Measurements from ENCODE around the gene SETD4.
"Not testable (repeated sequence)": the region's sequence is repeated elsewhere in the genome, so short reads cannot be mapped to it uniquely, and the experiment has no call there.

Gene SETD4

GRCh38 chr21:36060159-36060921 lies at the start of gene SETD4:
Gene SETD4 (minus strand): TSS chr21:36060526. CDS start chr21:36058888, 1,638 bp downstream.
- peak; percentile 67 for DNase-seq

DNA sequence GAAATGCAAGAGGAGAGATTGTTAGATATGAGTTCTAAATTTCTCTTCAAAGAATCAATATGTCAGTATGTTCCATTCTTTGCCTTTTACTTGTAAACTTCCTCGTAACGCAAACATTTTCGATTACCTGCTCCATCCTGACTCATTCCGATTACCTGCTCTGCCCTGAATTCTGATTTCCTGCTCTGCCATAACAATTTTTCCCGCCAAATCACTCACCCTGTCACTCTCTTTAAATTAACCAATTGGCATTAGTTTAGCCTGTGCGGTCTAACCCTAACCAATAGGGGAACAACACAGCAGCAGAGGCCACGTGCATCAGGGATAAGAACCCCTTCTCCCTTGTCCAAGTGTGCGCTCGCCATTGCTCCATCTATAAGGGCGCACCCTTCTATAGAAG lies 49.5 kb upstream of the SETD4 start:
- DNase-seq = no peak

DNA sequence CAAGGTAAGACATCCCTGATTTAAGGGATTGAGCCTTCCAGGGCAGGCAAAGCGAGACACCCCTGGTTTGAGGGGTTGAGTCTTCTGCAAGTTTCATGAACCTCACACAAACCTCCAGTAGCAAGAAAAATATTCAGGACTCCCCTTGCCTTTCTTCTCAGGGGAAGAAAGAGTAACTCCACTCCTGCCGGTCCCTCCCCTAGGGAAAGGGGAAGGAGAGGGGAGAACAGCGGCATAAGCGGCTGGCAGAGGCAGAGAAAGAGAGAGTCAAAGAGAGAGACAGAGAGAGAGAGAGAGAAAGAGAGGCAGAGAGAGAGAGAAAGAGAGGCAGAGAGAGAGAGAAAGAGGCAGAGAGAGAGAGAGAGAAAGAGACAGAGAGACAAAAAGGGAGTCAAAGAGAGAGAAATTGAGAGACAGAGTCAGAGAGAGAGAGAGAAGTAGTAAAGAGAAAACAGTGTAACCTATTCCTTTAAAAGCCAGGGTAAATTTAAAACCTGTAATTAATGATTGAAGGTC lies 45.1 kb upstream of the SETD4 start:
- DNase-seq = no peak

GRCh38 chr21:36104317-36105300 lies 44.3 kb upstream of the SETD4 start:
- no peak for DNase-seq

DNA sequence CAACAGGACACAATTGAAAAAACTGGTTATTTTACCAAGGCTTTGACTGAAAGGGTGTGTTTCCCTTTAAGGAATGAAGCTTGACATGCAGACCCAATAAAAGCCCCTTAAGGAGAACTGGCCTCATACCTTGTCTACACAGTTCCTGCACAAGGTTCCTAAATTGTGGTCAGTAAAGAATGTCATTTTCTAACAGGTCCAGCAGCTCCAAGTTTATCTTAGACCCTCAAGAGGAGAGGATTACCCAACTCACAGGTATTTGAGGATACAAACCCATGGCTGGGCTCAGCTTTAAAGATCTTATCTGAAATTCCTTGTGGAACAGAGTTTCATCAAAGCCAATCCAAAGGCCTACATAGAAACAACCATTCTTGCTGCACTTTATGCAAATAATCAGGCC lies 43.1 kb upstream of the SETD4 start:
- no peak for DNase-seq

- DNase-seq = no peak
Measured at GRCh38 chr21:36100971-36101641, 40.8 kb upstream of the SETD4 start.

DNA sequence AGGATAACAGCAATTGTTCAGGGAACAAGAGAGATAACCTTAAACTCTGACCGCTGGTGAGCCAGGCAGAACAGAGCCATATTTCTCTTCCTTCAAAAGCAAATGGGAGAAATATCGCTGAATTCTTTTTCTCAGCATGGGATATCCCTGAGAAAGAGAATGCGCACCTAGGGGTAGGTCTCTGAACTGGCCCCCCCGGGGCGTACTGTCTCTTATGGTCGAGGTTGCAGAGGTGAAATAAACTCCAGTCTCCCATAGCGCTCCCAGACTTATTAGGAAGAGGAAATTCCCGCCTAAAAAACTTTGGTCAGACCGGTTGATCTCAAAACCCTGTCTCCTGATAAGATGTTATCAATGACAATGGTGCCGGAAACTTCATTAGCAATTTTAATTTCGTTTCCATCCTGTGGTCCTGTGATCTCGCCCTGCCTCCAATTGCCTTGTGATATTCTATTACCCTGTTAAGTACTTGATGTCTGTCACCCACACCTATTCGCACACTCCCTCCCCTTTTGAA lies 39.4 kb upstream of the SETD4 start:
- not testable (repeated sequence) for DNase-seq

- no peak for DNase-seq
Measured at GRCh38 chr21:36099000-36099399, 38.7 kb upstream of the SETD4 start.

DNA sequence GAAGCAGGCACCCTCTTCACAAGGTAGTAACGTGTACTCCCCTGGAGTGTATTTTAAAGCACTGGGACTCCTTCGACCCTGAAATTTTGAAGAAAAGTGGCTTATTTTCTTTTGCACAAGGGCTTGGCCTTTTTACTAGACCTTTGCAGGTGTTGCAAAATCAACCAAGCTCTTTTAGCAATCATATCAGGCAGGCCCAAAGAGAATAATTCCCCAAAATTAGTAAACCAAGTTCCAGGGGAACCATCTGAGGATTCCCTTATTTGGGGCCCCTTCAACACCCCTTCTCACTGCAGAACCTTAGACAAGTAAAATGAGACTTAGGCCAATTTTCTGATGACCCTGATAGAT lies 37.8 kb upstream of the SETD4 start:
- no peak for DNase-seq

- no peak for DNase-seq
Measured at GRCh38 chr21:36097427-36098181, 37.3 kb upstream of the SETD4 start.

DNA sequence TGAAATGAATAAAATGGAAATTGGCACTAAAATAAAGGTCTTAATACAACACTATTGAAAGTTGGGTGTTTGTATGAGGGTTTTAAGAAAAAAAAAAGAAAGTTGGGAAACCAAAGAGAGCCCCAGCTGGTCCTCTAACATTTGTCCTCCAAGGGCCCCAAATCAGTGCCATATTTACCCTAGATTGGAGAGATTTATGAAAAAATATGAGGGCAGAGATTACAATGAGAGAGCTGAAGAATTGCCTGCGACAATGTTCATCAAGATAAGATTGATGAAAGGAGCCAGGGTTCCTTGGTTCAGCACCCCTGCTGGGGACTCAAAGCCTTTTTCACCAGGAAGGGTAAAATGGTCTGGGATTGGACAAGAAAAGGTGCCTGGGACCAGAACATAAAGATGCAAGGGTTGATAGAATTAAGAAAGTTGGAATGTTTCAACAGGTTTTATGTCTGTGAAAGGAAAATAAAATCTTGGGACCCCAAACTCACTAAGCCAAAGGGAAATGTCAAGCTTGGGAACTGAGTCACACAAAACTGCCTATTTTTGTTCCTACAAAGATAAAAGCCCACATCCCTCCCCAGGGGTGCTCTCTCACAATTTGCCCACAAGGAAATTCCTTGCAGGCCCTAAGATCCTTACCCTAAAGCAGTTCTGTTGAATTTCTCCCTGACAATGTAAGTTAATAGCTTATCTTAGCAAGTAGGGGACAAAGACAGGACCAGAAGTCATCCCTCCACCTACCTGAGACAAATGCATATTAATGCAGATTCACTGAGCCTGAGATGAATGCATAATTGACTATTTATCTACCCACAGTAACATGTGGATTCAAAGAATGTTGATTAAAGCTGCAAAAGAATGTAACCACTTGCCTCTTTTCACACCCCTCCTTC lies 36.3 kb upstream of the SETD4 start:
- DNase-seq = no peak

- no peak for DNase-seq
Measured at GRCh38 chr21:36093512-36093911, 33.2 kb upstream of the SETD4 start.

GRCh38 chr21:36092681-36093080 lies 32.4 kb upstream of the SETD4 start:
- DNase-seq = no peak

- DNase-seq = no peak
Measured at GRCh38 chr21:36089946-36090345, 29.6 kb upstream of the SETD4 start.

DNA sequence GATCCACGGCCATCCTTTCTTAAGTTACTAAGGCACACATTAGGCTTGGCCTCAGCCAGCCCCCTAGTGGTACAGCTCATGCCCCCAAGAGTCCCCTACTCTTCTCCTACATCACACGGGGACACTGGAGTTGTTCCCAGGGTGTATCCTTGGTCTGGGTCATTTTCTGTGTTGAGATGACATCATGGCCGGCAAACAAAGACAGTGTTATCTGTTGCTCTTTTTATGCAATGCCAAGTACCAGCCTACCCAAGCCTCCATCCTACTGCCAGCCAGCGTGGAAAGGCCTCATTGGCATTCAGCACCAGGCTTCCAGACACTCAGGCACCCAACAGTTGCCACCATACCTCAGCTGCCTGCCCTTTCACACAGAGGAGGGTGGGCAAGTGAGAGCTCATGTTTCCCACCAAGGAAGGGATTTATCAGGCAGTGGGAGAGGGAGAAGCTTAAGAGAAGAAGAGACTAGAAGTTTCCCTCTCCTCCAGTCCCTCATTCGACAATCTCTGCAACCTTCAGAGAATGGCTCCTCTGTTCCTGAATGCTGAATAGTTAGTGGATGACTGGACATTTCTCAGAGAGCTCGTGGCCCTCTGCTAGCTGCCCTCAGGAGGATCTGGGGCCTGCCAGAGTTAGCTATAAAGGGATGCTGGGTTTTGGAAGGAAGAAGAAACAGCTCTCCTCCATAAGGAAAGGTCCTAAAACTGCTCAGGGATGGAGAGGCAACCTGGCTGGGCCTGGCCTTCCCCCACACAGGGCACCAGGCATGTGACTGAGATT lies 27.2 kb upstream of the SETD4 start:
- DNase-seq = no peak

GRCh38 chr21:36082237-36082664 lies 21.9 kb upstream of the SETD4 start:
- no peak for DNase-seq

GRCh38 chr21:36080386-36080785 lies 20.1 kb upstream of the SETD4 start:
- DNase-seq = no peak

GRCh38 chr21:36079671-36080070 lies 19.3 kb upstream of the SETD4 start:
- DNase-seq = no peak

- DNase-seq = no peak
Measured at GRCh38 chr21:36079010-36079649, 18.8 kb upstream of the SETD4 start.

GRCh38 chr21:36077758-36078157 lies 17.4 kb upstream of the SETD4 start:
- DNase-seq = no peak

All from NCI-H187 treated with DMSO at 0.1 percent for 48 hours (cell line).